ENCODE data around the gene ATP11A.
A peak's percentile ranks its signal among the peaks of the same experiment; 100 is the strongest.

Gene ATP11A

GRCh38 chr13:112670864-112671263, 19.0 kb upstream of the ATP11A start:
- H3K9me3 ChIP-seq (ENCODE audit: control insufficient read depth, insufficient read depth, low read depth, low read length) = no peaks in the 10 kb centered on the region
- no peak for TF ChIP-seq ZNF423 (tag by site-specific recombination; IDR thresholded peaks at IDR 0.05)
- TF ChIP-seq ZNF23 (tag by site-specific recombination; IDR thresholded peaks at IDR 0.05; ENCODE audit: borderline replicate concordance) = no peak
- no peak for TF ChIP-seq ZNF148 (tag by site-specific recombination; IDR thresholded peaks at IDR 0.05; ENCODE audit: borderline replicate concordance)
- TF ChIP-seq ZNF747 (tag by site-specific recombination; IDR thresholded peaks at IDR 0.05) = no peak
- TF ChIP-seq SP3 (tag by site-specific recombination; IDR thresholded peaks at IDR 0.05) = no peak
- TF ChIP-seq OSR2 (tag by site-specific recombination; IDR thresholded peaks at IDR 0.05) = no peak
- TF ChIP-seq ZNF624 (tag by site-specific recombination; IDR thresholded peaks at IDR 0.05) = no peak
- TF ChIP-seq ZNF776 (tag by site-specific recombination; IDR thresholded peaks at IDR 0.05; ENCODE audit: borderline replicate concordance) = no peak
- ChIA-PET POLR2A (interaction anchor here (0.6 kb wide), 1 partner anchor 12 kb away, joined by 3 read pairs; no protein-coding TSS in a partner anchor), CTCF (interaction anchor here (1.3 kb wide), 1 partner anchor 9 kb away, joined by 3 read pairs; no protein-coding TSS in a partner anchor)
- no peaks in the 10 kb centered on the region for H3K36me3 ChIP-seq (ENCODE audit: control insufficient read depth in 2 of 2, insufficient read depth in 1 of 2, low read length in 2 of 2)
- H3K4me3 ChIP-seq (ENCODE audit: low read depth, low read length) = no peak overlapping the region
- H3K4me1 ChIP-seq (ENCODE audit: control insufficient read depth, insufficient read depth, low read length) = no peaks in the 10 kb centered on the region
- no peak overlapping the region for H3K27ac ChIP-seq (ENCODE audit: extremely low read depth, low read depth, low read length)

- Histone ChIP-seq H3K9me3 (ENCODE audit: control insufficient read depth, insufficient read depth, low read depth, low read length) (no peaks in the 10 kb centered on the region), H3K36me3 (ENCODE audit: control insufficient read depth in 2 of 2, insufficient read depth in 1 of 2, low read length in 2 of 2) (no peaks in the 10 kb centered on the region), H3K27ac (ENCODE audit: extremely low read depth, low read depth, low read length) (no peak overlapping the region), H3K4me3 (ENCODE audit: low read depth, low read length) (no peak overlapping the region), H3K4me1 (ENCODE audit: control insufficient read depth, insufficient read depth, low read length) (no peaks in the 10 kb centered on the region)
- ChIA-PET CTCF (interaction anchor here (1.3 kb wide), 1 partner anchor 10 kb away, joined by 3 read pairs; no protein-coding TSS in a partner anchor), POLR2A (interaction anchor here (0.6 kb wide), 1 partner anchor 13 kb away, joined by 3 read pairs; no protein-coding TSS in a partner anchor)
- TF ChIP-seq SP2 (tag by site-specific recombination; IDR thresholded peaks at IDR 0.05) (no peak), ZNF677 (tag by site-specific recombination; IDR thresholded peaks at IDR 0.05) (no peak), ZNF560 (tag by site-specific recombination; IDR thresholded peaks at IDR 0.05; ENCODE audit: borderline replicate concordance) (no peak), YY2 (tag by site-specific recombination; IDR thresholded peaks at IDR 0.05) (no peak), ZNF157 (tag by site-specific recombination; IDR thresholded peaks at IDR 0.05) (no peak), PRDM6 (tag by site-specific recombination; IDR thresholded peaks at IDR 0.05) (no peak)
Measured at GRCh38 chr13:112671359-112671758, 18.5 kb upstream of the ATP11A start.

- Histone ChIP-seq H3K36me3 (ENCODE audit: control insufficient read depth in 2 of 2, insufficient read depth in 1 of 2, low read length in 2 of 2) (no peaks in the 10 kb centered on the region), H3K27ac (ENCODE audit: extremely low read depth, low read depth, low read length) (no peak overlapping the region), H3K4me3 (ENCODE audit: low read depth, low read length) (no peak overlapping the region), H3K4me1 (ENCODE audit: control insufficient read depth, insufficient read depth, low read length) (no peaks in the 10 kb centered on the region), H3K9me3 (ENCODE audit: control insufficient read depth, insufficient read depth, low read depth, low read length) (no peaks in the 10 kb centered on the region)
- ChIA-PET CTCF (no interaction called here), POLR2A (no interaction called here)
- TF ChIP-seq ZNF366 (tag by site-specific recombination; conservative IDR thresholded peaks at IDR 0.05) (peak; percentile 96), ZNF677 (tag by site-specific recombination; IDR thresholded peaks at IDR 0.05) (no peak), ZNF324 (tag by site-specific recombination; IDR thresholded peaks at IDR 0.05) (no peak), PRDM1 (tag by site-specific recombination; IDR thresholded peaks at IDR 0.05) (peak; percentile 97), ZNF561 (tag by site-specific recombination; IDR thresholded peaks at IDR 0.05; ENCODE audit: borderline replicate concordance) (no peak)
Measured at GRCh38 chr13:112672651-112673284, 17.1 kb upstream of the ATP11A start.

Measured in HEK293 (cell line).